Measurements from ENCODE around the gene GAB4. TPM values are rescaled to one million over a fixed set of nuclear protein-coding genes. Genes with fewer than 3 reads are reported as not detected.

Gene GAB4
- total and polyA plus RNA-seq, 2 experiments from 2014 or later: 1.5 to 1.7 TPM

GRCh38 chr22:16914006-16914405 lies 94.0 kb downstream of the GAB4 start (continued):
- TF ChIP-seq, protein P1, sequence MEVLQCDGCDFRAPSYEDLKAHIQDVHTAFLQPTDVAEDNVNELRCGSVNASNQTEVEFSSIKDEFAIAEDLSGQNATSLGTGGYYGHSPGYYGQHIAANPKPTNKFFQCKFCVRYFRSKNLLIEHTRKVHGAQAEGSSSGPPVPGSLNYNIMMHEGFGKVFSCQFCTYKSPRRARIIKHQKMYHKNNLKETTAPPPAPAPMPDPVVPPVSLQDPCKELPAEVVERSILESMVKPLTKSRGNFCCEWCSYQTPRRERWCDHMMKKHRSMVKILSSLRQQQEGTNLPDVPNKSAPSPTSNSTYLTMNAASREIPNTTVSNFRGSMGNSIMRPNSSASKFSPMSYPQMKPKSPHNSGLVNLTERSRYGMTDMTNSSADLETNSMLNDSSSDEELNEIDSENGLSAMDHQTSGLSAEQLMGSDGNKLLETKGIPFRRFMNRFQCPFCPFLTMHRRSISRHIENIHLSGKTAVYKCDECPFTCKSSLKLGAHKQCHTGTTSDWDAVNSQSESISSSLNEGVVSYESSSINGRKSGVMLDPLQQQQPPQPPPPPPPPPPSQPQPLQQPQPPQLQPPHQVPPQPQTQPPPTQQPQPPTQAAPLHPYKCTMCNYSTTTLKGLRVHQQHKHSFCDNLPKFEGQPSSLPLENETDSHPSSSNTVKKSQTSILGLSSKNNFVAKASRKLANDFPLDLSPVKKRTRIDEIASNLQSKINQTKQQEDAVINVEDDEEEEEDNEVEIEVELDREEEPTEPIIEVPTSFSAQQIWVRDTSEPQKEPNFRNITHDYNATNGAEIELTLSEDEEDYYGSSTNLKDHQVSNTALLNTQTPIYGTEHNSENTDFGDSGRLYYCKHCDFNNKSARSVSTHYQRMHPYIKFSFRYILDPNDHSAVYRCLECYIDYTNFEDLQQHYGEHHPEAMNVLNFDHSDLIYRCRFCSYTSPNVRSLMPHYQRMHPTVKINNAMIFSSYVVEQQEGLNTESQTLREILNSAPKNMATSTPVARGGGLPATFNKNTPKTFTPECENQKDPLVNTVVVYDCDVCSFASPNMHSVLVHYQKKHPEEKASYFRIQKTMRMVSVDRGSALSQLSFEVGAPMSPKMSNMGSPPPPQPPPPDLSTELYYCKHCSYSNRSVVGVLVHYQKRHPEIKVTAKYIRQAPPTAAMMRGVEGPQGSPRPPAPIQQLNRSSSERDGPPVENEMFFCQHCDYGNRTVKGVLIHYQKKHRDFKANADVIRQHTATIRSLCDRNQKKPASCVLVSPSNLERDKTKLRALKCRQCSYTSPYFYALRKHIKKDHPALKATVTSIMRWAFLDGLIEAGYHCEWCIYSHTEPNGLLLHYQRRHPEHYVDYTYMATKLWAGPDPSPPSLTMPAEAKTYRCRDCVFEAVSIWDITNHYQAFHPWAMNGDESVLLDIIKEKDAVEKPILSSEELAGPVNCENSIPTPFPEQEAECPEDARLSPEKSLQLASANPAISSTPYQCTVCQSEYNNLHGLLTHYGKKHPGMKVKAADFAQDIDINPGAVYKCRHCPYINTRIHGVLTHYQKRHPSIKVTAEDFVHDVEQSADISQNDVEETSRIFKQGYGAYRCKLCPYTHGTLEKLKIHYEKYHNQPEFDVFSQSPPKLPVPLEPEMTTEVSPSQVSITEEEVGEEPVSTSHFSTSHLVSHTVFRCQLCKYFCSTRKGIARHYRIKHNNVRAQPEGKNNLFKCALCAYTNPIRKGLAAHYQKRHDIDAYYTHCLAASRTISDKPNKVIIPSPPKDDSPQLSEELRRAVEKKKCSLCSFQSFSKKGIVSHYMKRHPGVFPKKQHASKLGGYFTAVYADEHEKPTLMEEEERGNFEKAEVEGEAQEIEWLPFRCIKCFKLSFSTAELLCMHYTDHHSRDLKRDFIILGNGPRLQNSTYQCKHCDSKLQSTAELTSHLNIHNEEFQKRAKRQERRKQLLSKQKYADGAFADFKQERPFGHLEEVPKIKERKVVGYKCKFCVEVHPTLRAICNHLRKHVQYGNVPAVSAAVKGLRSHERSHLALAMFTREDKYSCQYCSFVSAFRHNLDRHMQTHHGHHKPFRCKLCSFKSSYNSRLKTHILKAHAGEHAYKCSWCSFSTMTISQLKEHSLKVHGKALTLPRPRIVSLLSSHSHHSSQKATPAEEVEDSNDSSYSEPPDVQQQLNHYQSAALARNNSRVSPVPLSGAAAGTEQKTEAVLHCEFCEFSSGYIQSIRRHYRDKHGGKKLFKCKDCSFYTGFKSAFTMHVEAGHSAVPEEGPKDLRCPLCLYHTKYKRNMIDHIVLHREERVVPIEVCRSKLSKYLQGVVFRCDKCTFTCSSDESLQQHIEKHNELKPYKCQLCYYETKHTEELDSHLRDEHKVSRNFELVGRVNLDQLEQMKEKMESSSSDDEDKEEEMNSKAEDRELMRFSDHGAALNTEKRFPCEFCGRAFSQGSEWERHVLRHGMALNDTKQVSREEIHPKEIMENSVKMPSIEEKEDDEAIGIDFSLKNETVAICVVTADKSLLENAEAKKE (CRISPR knock-in tag; IDR thresholded peaks at IDR 0.05): no peak
- TF ChIP-seq ZNF114 (CRISPR knock-in tag; IDR thresholded peaks at IDR 0.05): no peak

DNA sequence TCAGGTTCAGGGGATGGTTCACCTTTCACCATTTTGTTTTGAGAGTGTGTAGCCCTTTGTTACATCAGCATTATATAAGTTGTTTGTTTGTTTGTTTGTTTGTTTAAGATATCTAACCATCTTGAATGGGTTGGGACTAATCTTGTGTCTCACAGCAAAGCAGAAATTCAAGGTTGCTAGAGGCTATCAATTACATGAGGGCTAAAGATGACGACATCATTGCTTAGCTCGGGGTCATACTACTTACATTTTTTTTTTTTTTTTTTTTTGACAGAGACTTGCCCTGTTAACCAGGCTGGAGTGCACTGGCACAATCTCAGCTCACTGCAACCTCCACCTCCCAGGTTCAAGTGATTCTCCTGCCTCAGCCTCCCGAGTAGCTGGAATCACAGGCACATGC lies 95.7 kb downstream of the GAB4 start:
- no peak overlapping the region for H3K4me2 ChIP-seq
- H3K9me3 Mint-ChIP-seq: peaks cover 59% of the 10 kb centered on the region
- H3K4me1 Mint-ChIP-seq: no peaks in the 10 kb centered on the region
- H3K36me3 Mint-ChIP-seq (ENCODE audit: low read depth): 0 out of 3 replicates have a peak, but pooled peaks cover 3% of the 10 kb centered on the region
- H3K4me3 Mint-ChIP-seq: no peak overlapping the region
- no peaks in the 10 kb centered on the region for H3K79me2 ChIP-seq (replicated peaks; ENCODE audit: insufficient read depth)
- H3K9me2 ChIP-seq (ENCODE audit: insufficient read depth): no peaks in the 10 kb centered on the region
- H2AFZ ChIP-seq: no peak overlapping the region
- no peaks in the 10 kb centered on the region for H3K27me3 Mint-ChIP-seq (ENCODE audit: insufficient read depth, low read depth, poor library complexity)
- H3K4me3 ChIP-seq: no peak overlapping the region
- no peaks in the 10 kb centered on the region for H3K36me3 ChIP-seq (ENCODE audit: insufficient read depth)
- H3K4me1 ChIP-seq (ENCODE audit: insufficient read depth): no peaks in the 10 kb centered on the region
- no peak for ATAC-seq
- no peaks in the 10 kb centered on the region for H4K20me1 ChIP-seq (replicated peaks; ENCODE audit: insufficient read depth)
- no peak overlapping the region for H3K27ac ChIP-seq (ENCODE audit: low read depth)
- no peak overlapping the region for H3K27ac Mint-ChIP-seq
- DNase-seq (ENCODE audit: low spot score): no peak
- no peaks in the 10 kb centered on the region for H3K27me3 ChIP-seq (ENCODE audit: insufficient read depth)
- no peaks in the 10 kb centered on the region for H3F3A ChIP-seq (replicated peaks; ENCODE audit: low read depth)
- no peak for TF ChIP-seq EZH2phosphoT487 (IDR thresholded peaks at IDR 0.05; ENCODE audit: unreplicated experiment)
- TF ChIP-seq ZNF331 (CRISPR knock-in tag; IDR thresholded peaks at IDR 0.05; ENCODE audit: low read depth): no peak
- TF ChIP-seq ZNF114 (CRISPR knock-in tag; IDR thresholded peaks at IDR 0.05): no peak
- no peak for TF ChIP-seq CREB1 (CRISPR knock-in tag; IDR thresholded peaks at IDR 0.05; ENCODE audit: low read depth)
- TF ChIP-seq, protein P2, sequence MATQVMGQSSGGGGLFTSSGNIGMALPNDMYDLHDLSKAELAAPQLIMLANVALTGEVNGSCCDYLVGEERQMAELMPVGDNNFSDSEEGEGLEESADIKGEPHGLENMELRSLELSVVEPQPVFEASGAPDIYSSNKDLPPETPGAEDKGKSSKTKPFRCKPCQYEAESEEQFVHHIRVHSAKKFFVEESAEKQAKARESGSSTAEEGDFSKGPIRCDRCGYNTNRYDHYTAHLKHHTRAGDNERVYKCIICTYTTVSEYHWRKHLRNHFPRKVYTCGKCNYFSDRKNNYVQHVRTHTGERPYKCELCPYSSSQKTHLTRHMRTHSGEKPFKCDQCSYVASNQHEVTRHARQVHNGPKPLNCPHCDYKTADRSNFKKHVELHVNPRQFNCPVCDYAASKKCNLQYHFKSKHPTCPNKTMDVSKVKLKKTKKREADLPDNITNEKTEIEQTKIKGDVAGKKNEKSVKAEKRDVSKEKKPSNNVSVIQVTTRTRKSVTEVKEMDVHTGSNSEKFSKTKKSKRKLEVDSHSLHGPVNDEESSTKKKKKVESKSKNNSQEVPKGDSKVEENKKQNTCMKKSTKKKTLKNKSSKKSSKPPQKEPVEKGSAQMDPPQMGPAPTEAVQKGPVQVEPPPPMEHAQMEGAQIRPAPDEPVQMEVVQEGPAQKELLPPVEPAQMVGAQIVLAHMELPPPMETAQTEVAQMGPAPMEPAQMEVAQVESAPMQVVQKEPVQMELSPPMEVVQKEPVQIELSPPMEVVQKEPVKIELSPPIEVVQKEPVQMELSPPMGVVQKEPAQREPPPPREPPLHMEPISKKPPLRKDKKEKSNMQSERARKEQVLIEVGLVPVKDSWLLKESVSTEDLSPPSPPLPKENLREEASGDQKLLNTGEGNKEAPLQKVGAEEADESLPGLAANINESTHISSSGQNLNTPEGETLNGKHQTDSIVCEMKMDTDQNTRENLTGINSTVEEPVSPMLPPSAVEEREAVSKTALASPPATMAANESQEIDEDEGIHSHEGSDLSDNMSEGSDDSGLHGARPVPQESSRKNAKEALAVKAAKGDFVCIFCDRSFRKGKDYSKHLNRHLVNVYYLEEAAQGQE (IDR thresholded peaks at IDR 0.05; ENCODE audit: unreplicated experiment): no peak
- TF ChIP-seq, protein P1 (CRISPR knock-in tag; IDR thresholded peaks at IDR 0.05): no peak
